NCI-H82 treated with DMSO at 0.1 percent for 48 hours (cell line): ENCODE measurements around the gene SIRT2.

ENCODE experiments used
- DNase-seq: peaks from one replicate; lab custom pipeline; 2025; ENCODE audit not compliant: unreplicated experiment; lab: John Stamatoyannopoulos, UW

SIRT2 gene

GRCh38 chr19:38845374-38846024 lies 53.9 kb downstream of the SIRT2 start:
- no peak for DNase-seq

- no peak for DNase-seq
These were observed 55.2 kb downstream of the SIRT2 start for GRCh38 chr19:38844093-38844686.

GRCh38 chr19:38843175-38843758 lies 56.2 kb downstream of the SIRT2 start:
- no peak for DNase-seq

- DNase-seq: no peak
These were observed 56.8 kb downstream of the SIRT2 start for GRCh38 chr19:38842439-38843174.

GRCh38 chr19:38841787-38842438 lies 57.5 kb downstream of the SIRT2 start:
- no peak for DNase-seq

- no peak for DNase-seq
These were observed 58.1 kb downstream of the SIRT2 start for GRCh38 chr19:38841180-38841766.

GRCh38 chr19:38840583-38840968 lies 58.8 kb downstream of the SIRT2 start:
- DNase-seq: no peak

- DNase-seq: no peak
These were observed 59.4 kb downstream of the SIRT2 start for GRCh38 chr19:38839816-38840582.

GRCh38 chr19:38838986-38839761 lies 60.2 kb downstream of the SIRT2 start:
- no peak for DNase-seq

GRCh38 chr19:38838208-38838985 lies 61.0 kb downstream of the SIRT2 start:
- DNase-seq: no peak

GRCh38 chr19:38837656-38838121 lies 61.7 kb downstream of the SIRT2 start:
- no peak for DNase-seq

- DNase-seq: no peak
These were observed 62.3 kb downstream of the SIRT2 start for GRCh38 chr19:38836983-38837626.

- no peak for DNase-seq
These were observed 63.0 kb downstream of the SIRT2 start for GRCh38 chr19:38836159-38836982.

- no peak for DNase-seq
These were observed 64.8 kb downstream of the SIRT2 start for GRCh38 chr19:38834590-38834989.

GRCh38 chr19:38834104-38834490 lies 65.3 kb downstream of the SIRT2 start:
- no peak for DNase-seq

- no peak for DNase-seq
These were observed 66.4 kb downstream of the SIRT2 start for GRCh38 chr19:38833092-38833425.

GRCh38 chr19:38831142-38831605 lies 68.2 kb downstream of the SIRT2 start:
- no peak for DNase-seq
